SJSA1 (cell line): Measurements from ENCODE around the gene CBARP. TPM values are rescaled to one million over a fixed set of nuclear protein-coding genes. Genes with fewer than 3 reads are reported as not detected.

Experiments used
- DNase-seq, 2 experiments: peaks; one replicate each; pipeline ENCODE4 v3.0.0-alpha.2; 2015 to 2020; ENCODE audit warnings: low spot score in 2 of 2, low read depth in 1 of 2
- H3K27ac ChIP-seq: fragments of 250-450 bp; sonication (Bioruptor Pico); 2 replicates; pipeline ENCODE4 v1.5.1; 2020; ENCODE audit warnings: mild to moderate bottlenecking, moderate library complexity
- H3K27me3 ChIP-seq: fragments of 250-450 bp; sonication (Bioruptor Pico); replicated peaks from 2 replicates; pipeline ENCODE4 v1.5.1; 2020; ENCODE audit warnings: mild to moderate bottlenecking, moderate library complexity
- H3K36me3 ChIP-seq: fragments of 250-450 bp; sonication (Bioruptor Pico); 2 replicates; pipeline ENCODE4 v1.5.1; 2020; ENCODE audit warnings: mild to moderate bottlenecking
- H3K4me1 ChIP-seq: fragments of 250-450 bp; sonication (Bioruptor Pico); replicated peaks from 2 replicates; pipeline ENCODE4 v1.6.1; 2021; ENCODE audit warnings: mild to moderate bottlenecking
- H3K4me3 ChIP-seq: fragments of 250-450 bp; sonication (Bioruptor Pico); 2 replicates; pipeline ENCODE4 v1.5.1; 2020; ENCODE audit warnings: mild to moderate bottlenecking
- H3K9me3 ChIP-seq: fragments of 250-450 bp; sonication (Bioruptor Pico); replicated peaks from 2 replicates; pipeline ENCODE4 v1.5.1; 2020; ENCODE audit warnings: mild to moderate bottlenecking
- total RNA-seq: library from RNA; depleted of rRNA; stranded (reverse); fragments of >200 nt; shearing (Covaris generic); gene quantifications from 2 replicates; pipeline ENCODE4 v1.2.3, GENCODE V29; 2014

CBARP gene
- total RNA-seq, 1 experiment from 2014 or later = 1.6 TPM

DNA sequence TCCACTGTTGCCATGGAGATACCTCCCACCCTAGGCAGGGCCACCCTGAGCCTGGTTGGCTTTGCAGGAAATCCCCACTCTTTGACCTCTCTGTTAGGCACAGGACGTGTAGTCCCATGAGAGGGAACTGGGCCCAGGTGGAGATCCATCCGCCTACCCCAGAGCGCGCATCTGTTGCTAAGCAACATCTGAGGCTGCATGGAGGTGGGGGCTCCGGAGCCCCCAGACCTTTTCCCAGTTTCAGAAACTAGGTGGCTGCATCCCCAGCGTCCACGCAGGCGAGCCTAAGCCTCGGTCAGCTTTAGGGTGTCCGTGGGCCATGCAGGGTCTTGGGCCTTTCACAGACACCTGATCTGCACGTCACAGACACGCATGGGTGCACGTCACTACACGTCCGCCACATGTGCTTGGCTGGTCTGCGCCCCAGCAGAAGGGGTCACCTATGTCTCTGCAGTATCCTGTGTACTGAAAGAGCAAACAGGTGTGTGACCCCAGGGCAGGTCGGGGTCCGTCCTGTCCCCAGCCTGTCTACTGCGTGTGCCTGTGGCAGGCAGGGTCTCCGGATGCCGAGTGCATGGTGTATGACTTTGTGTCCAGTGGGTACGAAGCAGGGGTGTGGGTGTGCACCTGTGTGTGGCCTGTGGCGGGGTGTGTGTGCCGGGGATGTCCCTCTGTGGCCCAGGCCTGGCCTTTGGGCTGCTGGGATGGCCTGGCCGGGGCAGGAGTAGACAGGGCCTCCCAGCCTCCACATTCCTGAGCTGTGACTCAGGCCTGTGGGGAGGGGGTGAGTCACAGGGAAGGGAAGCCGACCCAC is 27.2 kb upstream of the CBARP start:
- H3K36me3 ChIP-seq = peaks cover 9% of the 10 kb centered on the region
- no peaks in the 10 kb centered on the region for H3K9me3 ChIP-seq
- H3K27ac ChIP-seq = peak overlapping the region; percentile 50
- peaks cover 77% of the 10 kb centered on the region for H3K4me1 ChIP-seq
- H3K27me3 ChIP-seq = no peaks in the 10 kb centered on the region
- no peak overlapping the region; the same call in 1 of the 2 replicates for H3K4me3 ChIP-seq
- peak; percentile 97 for DNase-seq

GRCh38 chr19:1263188-1263587 is 25.4 kb upstream of the CBARP start:
- no peak for DNase-seq
- H3K4me1 ChIP-seq = peaks cover 80% of the 10 kb centered on the region
- H3K27ac ChIP-seq = no peak overlapping the region
- H3K36me3 ChIP-seq = peaks cover 13% of the 10 kb centered on the region
- no peaks in the 10 kb centered on the region for H3K9me3 ChIP-seq
- no peak overlapping the region for H3K4me3 ChIP-seq
- H3K27me3 ChIP-seq = no peaks in the 10 kb centered on the region

DNA sequence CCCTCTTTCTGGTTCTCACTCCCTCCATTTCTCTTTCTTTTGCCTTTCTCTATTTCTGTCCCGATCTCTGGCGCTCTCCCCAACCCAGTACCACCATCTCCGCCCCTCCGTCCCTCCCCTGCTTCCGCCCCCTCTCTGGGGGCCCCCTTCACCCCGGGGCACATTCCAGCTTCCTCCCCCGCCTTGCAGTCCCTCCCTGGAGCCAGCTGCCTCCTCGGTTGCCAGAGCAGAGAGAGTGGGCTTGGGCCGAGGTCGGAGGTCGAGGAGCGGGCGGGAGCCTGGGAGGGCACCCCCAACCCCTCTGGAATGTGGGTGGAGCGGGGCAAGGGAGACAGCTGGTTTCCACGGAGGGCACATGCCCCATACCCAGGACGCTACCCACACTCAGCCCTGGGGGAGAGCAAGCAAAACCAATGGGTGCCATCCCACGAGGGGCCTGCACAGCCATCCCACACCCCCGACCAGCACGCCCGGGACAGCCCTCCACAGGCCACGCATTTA is 24.9 kb upstream of the CBARP start:
- no peak overlapping the region for H3K27ac ChIP-seq
- no peaks in the 10 kb centered on the region for H3K9me3 ChIP-seq
- peaks cover 18% of the 10 kb centered on the region for H3K36me3 ChIP-seq
- DNase-seq = no peak
- H3K4me3 ChIP-seq = no peak overlapping the region
- H3K27me3 ChIP-seq = no peaks in the 10 kb centered on the region
- H3K4me1 ChIP-seq = peaks cover 82% of the 10 kb centered on the region

DNA sequence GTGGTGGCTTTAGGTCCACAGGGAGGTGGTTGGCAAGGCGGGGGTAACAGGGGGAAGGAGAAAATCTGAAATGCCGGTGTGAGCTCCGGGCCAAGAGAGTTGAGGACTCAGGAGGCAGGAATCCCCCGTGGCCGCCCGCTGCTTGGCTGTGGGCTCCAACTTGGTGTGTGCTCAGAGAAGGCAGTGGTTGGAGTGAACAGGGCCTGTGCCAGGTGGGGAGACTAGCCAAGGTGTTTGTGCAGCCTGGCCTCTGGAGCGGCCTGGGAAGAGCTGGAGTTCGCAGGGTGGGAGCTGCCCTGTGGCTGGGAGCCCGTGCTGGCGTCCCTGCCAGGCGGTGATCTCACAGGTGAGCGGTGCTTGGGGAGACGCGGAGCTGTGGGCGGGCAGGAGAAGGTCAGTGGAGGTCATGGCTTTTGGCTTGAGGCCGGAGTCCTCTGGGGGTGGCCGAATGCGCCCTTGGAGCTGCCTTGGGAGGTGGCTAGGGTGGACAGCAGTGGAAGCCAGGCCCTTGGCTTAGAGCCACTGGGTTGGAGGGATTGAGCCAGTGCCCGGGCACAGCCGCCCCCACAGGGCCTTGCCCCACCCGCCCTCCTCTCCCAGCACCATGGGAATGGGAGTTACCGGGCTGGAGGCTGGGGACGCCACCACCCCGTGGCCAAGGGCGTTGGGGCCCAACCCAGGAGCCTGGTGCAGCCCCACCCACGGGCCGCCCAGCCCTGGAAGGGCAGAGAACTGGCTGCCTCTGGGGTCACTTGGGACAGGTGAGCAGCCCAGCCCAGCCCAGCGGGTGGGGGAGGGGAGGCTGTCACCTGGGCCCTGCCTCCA is 24.2 kb upstream of the CBARP start:
- Histone ChIP-seq H3K9me3 (no peaks in the 10 kb centered on the region), H3K36me3 (peaks cover 25% of the 10 kb centered on the region), H3K4me3 (peak overlapping the region; percentile 47; the same call in 1 of the 2 replicates), H3K27ac (no peak overlapping the region), H3K4me1 (peaks cover 80% of the 10 kb centered on the region), H3K27me3 (no peaks in the 10 kb centered on the region)
- DNase-seq = no peak

DNA sequence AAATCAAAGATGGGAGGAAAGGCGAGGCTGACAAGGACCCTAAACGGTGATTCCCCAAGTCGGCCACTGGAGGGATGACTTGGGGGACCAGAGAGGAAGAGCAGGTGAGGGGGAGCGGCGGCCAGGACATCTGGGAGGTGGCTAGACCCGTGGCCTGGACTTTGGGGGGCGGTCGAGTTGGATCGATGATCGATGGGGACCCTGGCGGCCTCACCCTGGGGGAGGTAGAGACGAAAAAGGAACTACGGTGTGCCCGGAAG is 23.7 kb upstream of the CBARP start:
- Histone ChIP-seq H3K9me3 (no peaks in the 10 kb centered on the region), H3K27me3 (no peaks in the 10 kb centered on the region), H3K4me1 (peaks cover 80% of the 10 kb centered on the region), H3K4me3 (peak overlapping the region; percentile 47), H3K27ac (peak overlapping the region; percentile 68), H3K36me3 (peaks cover 30% of the 10 kb centered on the region)
- no peak for DNase-seq

GRCh38 chr19:1260749-1261537 is 23.1 kb upstream of the CBARP start:
- no peaks in the 10 kb centered on the region for H3K9me3 ChIP-seq
- peak; percentile 93 to 97 for DNase-seq
- no peaks in the 10 kb centered on the region for H3K27me3 ChIP-seq
- peak overlapping the region; percentile 47 for H3K4me3 ChIP-seq
- H3K4me1 ChIP-seq = peaks cover 76% of the 10 kb centered on the region
- peaks cover 35% of the 10 kb centered on the region for H3K36me3 ChIP-seq
- peak overlapping the region; percentile 80 for H3K27ac ChIP-seq

- peak overlapping the region; percentile 80 for H3K27ac ChIP-seq
- H3K4me3 ChIP-seq = peak overlapping the region; percentile 47
- no peaks in the 10 kb centered on the region for H3K27me3 ChIP-seq
- peaks cover 44% of the 10 kb centered on the region for H3K36me3 ChIP-seq
- DNase-seq = no peak
- H3K4me1 ChIP-seq = peaks cover 78% of the 10 kb centered on the region
- H3K9me3 ChIP-seq = no peaks in the 10 kb centered on the region
Measured at GRCh38 chr19:1259876-1260748, 22.3 kb upstream of the CBARP start.

GRCh38 chr19:1259206-1259875 is 21.5 kb upstream of the CBARP start:
- Histone ChIP-seq H3K36me3 (peaks cover 51% of the 10 kb centered on the region), H3K9me3 (no peaks in the 10 kb centered on the region), H3K27ac (peak overlapping the region; percentile 80), H3K4me1 (peaks cover 78% of the 10 kb centered on the region), H3K27me3 (no peaks in the 10 kb centered on the region), H3K4me3 (no peak overlapping the region)
- DNase-seq = peak; percentile 83 to 84

DNA sequence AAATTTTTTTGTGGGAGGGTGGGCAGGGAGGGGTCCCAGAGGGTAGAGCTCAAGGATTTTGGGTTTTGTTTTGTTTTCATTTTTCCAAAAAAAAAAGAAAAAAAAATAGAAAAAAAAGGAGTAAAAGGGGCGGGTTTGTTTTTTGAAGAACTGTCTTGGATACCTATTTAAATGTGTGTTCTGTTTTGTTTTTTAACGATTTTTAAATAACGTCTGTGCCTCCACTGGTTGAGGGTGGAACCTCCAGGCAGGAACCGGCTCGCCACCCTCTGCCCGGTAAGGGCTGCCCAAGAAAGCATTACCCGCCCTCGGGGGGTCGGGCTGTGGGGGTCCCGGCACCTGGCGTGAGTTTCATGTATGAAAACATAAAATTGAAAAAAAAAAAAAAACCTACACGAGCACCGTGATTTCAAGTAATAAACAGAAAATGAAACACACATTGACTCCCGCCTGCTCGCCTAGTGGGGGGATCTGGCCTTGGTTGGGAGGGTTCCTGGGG is 21.0 kb upstream of the CBARP start:
- H3K36me3 ChIP-seq = peaks cover 57% of the 10 kb centered on the region
- no peaks in the 10 kb centered on the region for H3K27me3 ChIP-seq
- no peaks in the 10 kb centered on the region for H3K9me3 ChIP-seq
- DNase-seq = no peak
- H3K27ac ChIP-seq = peak overlapping the region; percentile 80
- H3K4me3 ChIP-seq = no peak overlapping the region
- H3K4me1 ChIP-seq = peaks cover 82% of the 10 kb centered on the region

DNA sequence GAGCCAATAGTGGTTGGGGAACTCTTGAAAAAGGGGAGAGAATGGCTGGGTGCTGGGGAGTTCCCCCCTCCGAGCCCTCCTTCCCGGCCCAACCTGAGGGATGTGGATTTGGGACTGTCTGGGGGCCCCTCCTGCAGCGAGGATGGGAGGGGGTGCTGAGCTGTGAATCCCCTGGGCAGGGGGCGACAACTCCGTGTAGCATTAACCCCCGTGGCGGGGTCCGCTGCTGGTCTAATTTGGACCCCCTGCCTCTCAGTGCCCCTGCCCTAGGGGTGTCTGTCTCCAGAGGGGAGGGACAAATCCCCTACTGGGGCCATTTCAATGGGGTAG is 20.3 kb upstream of the CBARP start:
- Histone ChIP-seq H3K27ac (no peak overlapping the region), H3K36me3 (peaks cover 63% of the 10 kb centered on the region)

GRCh38 chr19:1257475-1258162 is 19.8 kb upstream of the CBARP start:
- no peak overlapping the region for H3K4me3 ChIP-seq
- no peak for DNase-seq
- no peak overlapping the region for H3K27ac ChIP-seq
- H3K9me3 ChIP-seq = no peaks in the 10 kb centered on the region
- peaks cover 63% of the 10 kb centered on the region for H3K36me3 ChIP-seq
- peaks cover 85% of the 10 kb centered on the region for H3K4me1 ChIP-seq
- no peaks in the 10 kb centered on the region for H3K27me3 ChIP-seq

More for the DNA sequence above, 20.3 kb upstream of the CBARP start:
- DNase-seq = no peak
- no peaks in the 10 kb centered on the region for H3K9me3 ChIP-seq
- no peak overlapping the region for H3K4me3 ChIP-seq
- H3K27me3 ChIP-seq = no peaks in the 10 kb centered on the region
- peaks cover 85% of the 10 kb centered on the region for H3K4me1 ChIP-seq
